HG02870 (cell line): Measurements from ENCODE around the gene DKKL1.

Experiments used
- ATAC-seq: cut with Tn5 transposase; IDR thresholded peaks from one replicate; pipeline ENCODE4 v1.9.1; 2021; ENCODE audit warnings: mild to moderate bottlenecking, moderate library complexity; ENCODE audit not compliant: unreplicated experiment

DKKL1 gene

GRCh38 chr19:49391581-49392399 is 28.1 kb downstream of the DKKL1 start:
- ATAC-seq = no peak

GRCh38 chr19:49393881-49394280 is 30.2 kb downstream of the DKKL1 start:
- no peak for ATAC-seq

DNA sequence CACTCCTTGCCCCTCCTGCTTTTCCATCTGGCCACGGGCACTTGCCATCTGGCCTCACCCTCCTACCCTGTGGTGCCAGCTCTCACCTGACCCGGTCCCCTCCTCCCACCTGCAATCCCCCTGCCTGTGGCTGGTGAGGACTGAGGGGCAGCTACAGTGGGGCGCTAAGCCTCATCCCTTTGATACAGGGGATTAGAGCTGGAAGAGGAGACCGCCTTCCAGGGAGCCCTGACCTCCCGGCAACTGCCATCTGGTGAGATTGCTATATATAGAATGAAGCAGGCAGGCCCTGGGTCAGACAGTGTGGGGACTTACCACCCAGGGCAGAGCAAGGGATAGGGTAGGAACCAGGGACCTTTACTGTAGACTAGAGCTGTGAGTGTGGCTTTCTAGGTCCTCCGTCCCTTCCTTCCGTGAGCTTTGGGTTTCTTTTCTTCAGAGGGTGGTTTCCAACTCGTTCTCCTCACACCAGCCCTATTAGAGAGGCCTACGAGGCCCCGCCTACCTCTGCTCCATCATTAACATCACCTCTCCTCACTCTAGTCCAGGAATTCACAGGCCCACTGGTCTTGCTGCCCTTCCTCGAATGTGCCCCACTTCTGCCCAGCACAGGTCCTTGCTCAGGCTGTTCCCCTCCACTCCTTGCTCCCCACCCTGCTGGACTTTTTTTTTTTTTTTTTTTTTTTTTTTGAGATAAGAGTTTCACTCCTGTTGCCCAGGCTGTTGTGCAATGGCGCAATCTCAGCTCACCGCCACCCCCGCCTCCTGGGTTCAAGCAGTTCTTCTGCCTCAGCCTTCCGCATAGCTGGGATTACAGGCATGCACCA is 32.1 kb downstream of the DKKL1 start:
- ATAC-seq = no peak

- ATAC-seq = no peak
Observed at GRCh38 chr19:49396738-49397505, 33.2 kb downstream of the DKKL1 start.

- no peak for ATAC-seq
Observed at GRCh38 chr19:49398001-49398615, 34.4 kb downstream of the DKKL1 start.

DNA sequence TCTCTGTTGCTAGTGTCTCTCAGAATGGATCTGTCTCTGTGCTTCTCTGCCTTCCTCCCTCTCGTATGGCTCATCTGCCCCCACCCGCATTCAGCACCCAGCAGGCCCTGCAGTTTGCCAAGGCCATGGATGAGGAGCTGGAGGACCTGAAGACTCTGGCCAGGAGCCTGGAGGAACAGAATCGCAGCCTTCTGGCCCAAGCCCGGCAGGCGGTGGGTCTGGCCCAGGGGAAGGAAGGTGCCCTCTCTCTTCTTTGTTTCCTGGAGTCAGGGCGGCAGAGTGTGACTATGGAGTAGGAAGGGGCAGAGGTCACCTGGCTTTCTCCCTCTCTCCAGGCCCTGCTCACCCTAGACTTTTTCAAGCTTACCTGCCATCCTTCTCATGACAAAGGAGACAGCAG is 35.3 kb downstream of the DKKL1 start:
- no peak for ATAC-seq

DNA sequence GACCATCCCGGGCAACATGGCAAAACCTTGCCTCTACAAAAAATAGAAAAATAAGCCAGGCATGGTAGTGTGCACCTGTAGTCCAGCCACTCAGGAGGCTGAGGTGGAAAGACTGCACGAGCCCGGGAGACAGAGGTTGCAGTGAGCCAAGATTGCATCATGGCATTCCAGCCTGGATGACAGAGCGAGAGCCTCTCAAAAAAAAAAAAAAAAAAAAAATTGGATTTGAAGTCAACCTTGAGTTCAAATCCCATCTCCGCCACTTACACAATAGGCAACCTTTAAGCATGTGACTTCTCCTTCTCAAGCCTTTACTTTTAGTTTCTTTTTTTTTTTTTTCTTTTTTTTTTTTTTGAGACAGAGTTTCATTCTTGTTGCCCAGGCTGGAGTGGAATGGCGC is 36.4 kb downstream of the DKKL1 start:
- ATAC-seq = no peak

GRCh38 chr19:49403404-49404187 is 39.9 kb downstream of the DKKL1 start:
- no peak for ATAC-seq

DNA sequence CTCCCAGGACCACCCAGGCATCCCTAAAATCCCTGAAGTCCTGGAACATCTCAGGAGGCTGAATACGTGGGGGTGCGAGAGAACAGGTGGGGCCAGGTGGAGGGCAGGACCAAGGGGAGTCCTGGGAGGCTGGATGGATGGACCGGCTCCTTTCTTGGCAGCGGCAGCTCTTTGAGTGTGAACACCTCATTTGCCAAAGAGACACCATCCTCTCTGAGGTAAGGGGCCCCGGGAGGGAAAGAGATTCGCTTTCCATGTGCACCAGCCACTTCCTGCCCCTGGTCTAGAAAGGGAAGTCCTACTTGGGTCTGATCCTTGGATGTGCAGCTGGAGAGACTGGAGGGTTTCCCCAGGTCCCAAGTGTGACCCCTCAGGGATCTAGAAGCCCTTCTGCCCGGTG is 43.4 kb downstream of the DKKL1 start:
- no peak for ATAC-seq

- no peak for ATAC-seq
Observed at GRCh38 chr19:49407482-49408015, 43.9 kb downstream of the DKKL1 start.

- no peak for ATAC-seq
Observed at GRCh38 chr19:49408816-49409440, 45.3 kb downstream of the DKKL1 start.

GRCh38 chr19:49409441-49410029 is 45.9 kb downstream of the DKKL1 start:
- ATAC-seq = no peak

DNA sequence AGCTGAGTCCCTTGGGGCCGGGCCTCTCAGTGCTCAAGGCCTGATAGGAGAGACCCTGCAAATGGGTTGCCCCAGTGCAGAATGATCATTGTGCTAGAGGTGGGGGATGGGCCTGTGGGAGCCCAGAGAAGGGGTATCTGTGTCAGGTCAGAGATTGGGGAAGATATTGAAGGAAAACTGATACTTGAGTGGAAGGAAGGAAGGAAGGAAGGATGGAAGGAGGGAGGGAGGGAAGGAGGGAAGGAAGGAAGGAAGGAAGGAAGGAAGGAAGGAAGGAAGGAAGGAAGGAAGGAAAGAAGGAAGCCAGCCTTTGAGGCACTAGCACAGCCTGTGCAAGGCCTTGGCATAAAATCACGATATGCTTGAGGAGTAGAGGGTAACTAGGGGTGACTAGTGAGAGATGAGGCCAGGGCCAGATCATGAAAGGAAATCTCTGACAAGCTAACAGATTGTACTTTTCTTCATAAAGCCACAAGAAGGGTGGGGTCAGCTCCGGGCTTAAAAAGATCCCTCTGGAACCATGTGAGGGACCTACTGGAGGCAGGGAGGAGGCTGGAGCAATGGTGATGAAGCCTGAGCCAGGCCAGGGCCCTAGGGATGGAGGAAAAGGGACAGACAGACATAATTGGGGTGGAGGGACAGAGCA is 48.1 kb downstream of the DKKL1 start:
- no peak for ATAC-seq

- no peak for ATAC-seq
Observed at GRCh38 chr19:49413348-49413747, 49.7 kb downstream of the DKKL1 start.

GRCh38 chr19:49414256-49414655 is 50.6 kb downstream of the DKKL1 start:
- no peak for ATAC-seq

- ATAC-seq = no peak
Observed at GRCh38 chr19:49415102-49415809, 51.6 kb downstream of the DKKL1 start.

DNA sequence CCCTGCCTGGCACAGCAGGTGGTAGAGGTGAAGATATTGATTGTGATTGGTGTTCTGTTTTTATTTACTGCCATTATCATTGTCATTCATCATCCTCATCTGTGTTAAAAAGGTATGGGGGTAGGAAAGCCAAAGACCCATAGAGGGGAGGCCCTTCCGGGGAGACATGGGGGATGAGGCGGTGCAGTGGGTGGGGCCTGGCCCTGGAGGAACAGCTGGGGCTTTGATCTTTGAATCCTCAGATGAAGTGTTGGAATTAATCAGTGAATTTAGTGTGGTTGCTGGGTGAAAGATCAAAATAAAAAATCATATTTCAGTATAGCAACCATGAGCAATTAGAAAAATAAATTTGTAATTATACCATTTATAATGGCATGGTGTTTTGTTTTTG is 52.1 kb downstream of the DKKL1 start:
- no peak for ATAC-seq

DNA sequence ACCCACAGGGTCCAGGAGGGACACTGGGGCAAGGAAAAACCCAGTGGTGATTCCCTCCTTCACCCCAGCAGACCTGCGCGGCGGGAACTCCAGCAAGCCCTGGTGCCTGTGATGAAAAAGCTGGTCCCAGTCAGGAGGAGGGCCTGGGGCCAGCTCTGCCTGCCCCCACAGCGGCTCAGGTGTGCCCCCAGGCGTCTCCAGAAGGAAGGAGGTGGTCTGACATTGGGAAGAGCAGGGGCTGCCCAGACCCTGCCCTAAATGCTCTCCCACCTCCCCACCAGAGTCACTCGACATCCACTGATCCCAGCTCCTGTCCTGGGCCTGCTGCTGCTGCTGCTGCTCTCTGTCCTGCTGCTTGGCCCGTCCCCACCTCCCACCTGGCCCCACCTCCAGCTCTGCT is 53.4 kb downstream of the DKKL1 start:
- ATAC-seq = no peak
